Measurements from ENCODE around the gene HDAC10.

Gene HDAC10

GRCh38 chr22:50197856-50198623, 53.0 kb downstream of the HDAC10 start:
- DNase-seq, result no peak

GRCh38 chr22:50197000-50197800, 53.9 kb downstream of the HDAC10 start:
- no peak for DNase-seq

- no peak for DNase-seq
Observed at GRCh38 chr22:50196256-50196655, 54.8 kb downstream of the HDAC10 start.
